ENCODE results near the gene PIGB. TPM values are rescaled to one million over a fixed set of nuclear protein-coding genes. Genes with fewer than 3 reads are reported as not detected.
"Not testable (repeated sequence)": the region's sequence is repeated elsewhere in the genome, so short reads cannot be mapped to it uniquely, and the experiment has no call there.

The PIGB gene
- total RNA-seq, 1 donor from 2014 or later: 14.6 TPM

DNA sequence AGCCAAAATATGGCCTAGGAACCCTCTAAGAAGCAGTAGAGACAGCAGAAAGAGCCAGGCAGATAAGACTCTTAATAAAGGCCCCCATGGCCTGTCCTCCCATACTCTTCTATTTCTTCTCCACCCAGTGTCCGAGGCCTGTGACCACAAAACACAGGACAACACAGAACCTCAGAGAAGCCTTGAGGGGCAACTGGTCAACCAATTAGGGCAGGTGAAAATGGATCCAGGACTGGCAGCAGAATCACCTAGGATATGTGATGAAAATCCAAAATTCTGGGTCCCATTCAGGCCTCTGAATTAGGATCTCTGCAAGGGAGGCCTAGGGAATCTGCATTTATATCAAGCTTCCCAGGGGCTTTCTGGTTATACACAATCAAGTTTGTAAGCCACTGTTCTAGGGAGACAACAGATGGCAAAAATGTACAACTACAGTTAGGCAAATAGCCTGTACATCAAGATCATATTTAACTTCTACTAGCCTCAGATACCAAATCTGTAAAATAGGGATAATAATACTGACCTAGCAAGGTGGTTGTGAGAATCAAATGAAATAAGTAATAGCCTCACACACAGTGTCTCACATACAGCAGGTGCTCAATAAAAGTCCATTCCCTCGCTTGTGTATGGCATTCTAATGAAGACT, 39.8 kb upstream of the PIGB start:
- Mint-ChIP-seq H3K27me3 (ENCODE audit: low read depth) (no peaks in the 10 kb centered on the region), H3K27ac (ENCODE audit: unreplicated experiment) (no peak overlapping the region), H3K36me3 (ENCODE audit: low read depth) (no peaks in the 10 kb centered on the region), H3K4me1 (no peaks in the 10 kb centered on the region), H3K9me3 (no peaks in the 10 kb centered on the region), H3K4me3 (no peak overlapping the region)
- TF ChIP-seq, protein P1, sequence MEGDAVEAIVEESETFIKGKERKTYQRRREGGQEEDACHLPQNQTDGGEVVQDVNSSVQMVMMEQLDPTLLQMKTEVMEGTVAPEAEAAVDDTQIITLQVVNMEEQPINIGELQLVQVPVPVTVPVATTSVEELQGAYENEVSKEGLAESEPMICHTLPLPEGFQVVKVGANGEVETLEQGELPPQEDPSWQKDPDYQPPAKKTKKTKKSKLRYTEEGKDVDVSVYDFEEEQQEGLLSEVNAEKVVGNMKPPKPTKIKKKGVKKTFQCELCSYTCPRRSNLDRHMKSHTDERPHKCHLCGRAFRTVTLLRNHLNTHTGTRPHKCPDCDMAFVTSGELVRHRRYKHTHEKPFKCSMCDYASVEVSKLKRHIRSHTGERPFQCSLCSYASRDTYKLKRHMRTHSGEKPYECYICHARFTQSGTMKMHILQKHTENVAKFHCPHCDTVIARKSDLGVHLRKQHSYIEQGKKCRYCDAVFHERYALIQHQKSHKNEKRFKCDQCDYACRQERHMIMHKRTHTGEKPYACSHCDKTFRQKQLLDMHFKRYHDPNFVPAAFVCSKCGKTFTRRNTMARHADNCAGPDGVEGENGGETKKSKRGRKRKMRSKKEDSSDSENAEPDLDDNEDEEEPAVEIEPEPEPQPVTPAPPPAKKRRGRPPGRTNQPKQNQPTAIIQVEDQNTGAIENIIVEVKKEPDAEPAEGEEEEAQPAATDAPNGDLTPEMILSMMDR (conservative IDR thresholded peaks at IDR 0.05): no peak
- DNase-seq (ENCODE audit: low read depth, low spot score): no peak

DNA sequence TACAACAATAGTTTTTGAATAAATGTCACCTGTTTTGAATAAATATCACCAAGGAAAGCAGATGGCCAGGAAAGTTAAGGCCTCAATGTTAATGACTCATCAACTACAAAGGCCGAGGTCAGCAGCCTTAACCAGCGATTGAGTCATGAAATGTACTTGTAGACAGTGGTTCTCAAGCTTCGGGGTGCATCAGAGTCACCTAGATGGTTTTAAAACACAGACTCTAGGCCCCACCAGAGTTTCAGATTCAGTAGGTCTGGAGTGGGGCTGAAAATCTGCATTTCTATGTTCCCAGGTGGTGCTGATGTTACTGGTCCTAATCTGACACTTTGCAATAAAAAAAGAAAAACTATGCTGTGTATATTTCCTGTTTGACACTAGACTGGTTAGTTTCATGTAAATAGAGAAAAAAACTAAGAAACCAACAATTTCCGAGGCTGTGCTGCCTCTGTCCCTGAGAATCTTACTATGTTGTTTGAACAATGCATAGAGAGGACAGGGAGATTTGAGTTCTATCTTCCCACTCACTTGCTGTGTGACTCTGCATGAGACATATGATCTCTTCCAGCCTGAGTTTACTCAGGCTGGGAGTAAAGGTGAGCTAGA, 39.2 kb upstream of the PIGB start:
- no peak for DNase-seq (ENCODE audit: low read depth, low spot score)
- H3K36me3 Mint-ChIP-seq (ENCODE audit: low read depth): no peaks in the 10 kb centered on the region
- no peak overlapping the region for H3K4me3 Mint-ChIP-seq
- no peaks in the 10 kb centered on the region for H3K9me3 Mint-ChIP-seq
- no peaks in the 10 kb centered on the region for H3K4me1 Mint-ChIP-seq
- TF ChIP-seq, protein P1 (conservative IDR thresholded peaks at IDR 0.05): no peak
- H3K27ac Mint-ChIP-seq (ENCODE audit: unreplicated experiment): no peak overlapping the region
- no peaks in the 10 kb centered on the region for H3K27me3 Mint-ChIP-seq (ENCODE audit: low read depth)

DNA sequence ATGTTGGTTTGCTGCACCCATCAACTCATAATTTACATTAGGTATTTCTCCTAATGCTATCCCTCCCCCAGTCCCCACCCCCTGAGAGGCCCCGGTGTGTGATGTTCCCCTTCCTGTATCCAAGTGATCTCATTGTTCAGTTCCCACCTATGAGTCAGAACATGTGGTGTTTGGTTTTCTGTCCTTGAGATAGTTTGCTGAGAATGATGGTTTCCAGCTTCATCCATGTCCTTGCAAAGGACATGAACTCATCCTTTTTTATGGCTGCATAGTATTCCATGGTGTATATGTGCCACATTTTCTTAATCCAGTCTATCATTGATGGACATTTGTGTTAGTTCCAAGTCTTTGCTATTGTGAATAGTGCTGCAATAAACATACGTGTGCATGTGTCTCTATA, 38.4 kb upstream of the PIGB start:
- not testable (repeated sequence) for H3K4me1 Mint-ChIP-seq; H3K27me3 Mint-ChIP-seq (ENCODE audit: low read depth); DNase-seq (ENCODE audit: low read depth, low spot score); H3K27ac Mint-ChIP-seq (ENCODE audit: unreplicated experiment); H3K4me3 Mint-ChIP-seq; H3K9me3 Mint-ChIP-seq; H3K36me3 Mint-ChIP-seq (ENCODE audit: low read depth)

DNA sequence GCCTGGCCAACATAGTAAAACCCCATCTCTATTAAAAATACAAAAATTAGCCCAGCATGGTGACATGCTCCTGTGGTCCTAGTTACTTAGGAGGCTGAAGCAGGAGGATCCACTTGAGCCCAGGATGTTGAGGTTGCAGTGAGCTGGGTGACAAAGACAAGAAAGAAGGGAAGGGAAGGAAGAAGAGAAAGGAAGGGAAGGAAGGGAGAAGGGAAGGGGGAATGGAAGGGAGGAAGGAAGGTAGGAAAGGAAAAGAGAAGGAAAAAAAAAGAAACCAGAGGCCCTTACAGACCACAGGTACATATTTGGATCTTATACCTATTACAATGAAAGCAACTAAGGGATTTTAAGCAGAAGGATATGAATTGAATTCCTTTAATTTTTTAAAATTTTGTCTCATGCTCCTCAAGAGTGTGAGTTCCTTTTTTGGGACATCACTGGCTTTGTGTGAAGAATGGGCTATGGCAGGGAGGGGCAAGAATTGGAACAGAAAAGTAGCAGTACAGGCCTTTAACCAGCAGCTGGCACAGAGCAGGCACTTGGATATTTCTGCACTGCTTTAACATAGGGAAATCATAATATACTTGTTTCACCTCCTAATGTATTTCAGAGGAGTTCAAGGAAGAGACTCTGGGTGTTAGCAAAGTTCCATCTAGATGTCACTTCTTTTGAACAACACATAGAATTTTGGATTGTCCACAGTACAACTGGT, 37.3 kb upstream of the PIGB start:
- no peak for DNase-seq (ENCODE audit: low read depth, low spot score)
- no peaks in the 10 kb centered on the region for H3K9me3 Mint-ChIP-seq
- H3K27me3 Mint-ChIP-seq (ENCODE audit: low read depth): no peaks in the 10 kb centered on the region
- TF ChIP-seq, protein P1 (conservative IDR thresholded peaks at IDR 0.05): no peak
- H3K27ac Mint-ChIP-seq (ENCODE audit: unreplicated experiment): no peak overlapping the region
- H3K36me3 Mint-ChIP-seq (ENCODE audit: low read depth): no peaks in the 10 kb centered on the region
- no peak overlapping the region for H3K4me3 Mint-ChIP-seq
- no peaks in the 10 kb centered on the region for H3K4me1 Mint-ChIP-seq

DNA sequence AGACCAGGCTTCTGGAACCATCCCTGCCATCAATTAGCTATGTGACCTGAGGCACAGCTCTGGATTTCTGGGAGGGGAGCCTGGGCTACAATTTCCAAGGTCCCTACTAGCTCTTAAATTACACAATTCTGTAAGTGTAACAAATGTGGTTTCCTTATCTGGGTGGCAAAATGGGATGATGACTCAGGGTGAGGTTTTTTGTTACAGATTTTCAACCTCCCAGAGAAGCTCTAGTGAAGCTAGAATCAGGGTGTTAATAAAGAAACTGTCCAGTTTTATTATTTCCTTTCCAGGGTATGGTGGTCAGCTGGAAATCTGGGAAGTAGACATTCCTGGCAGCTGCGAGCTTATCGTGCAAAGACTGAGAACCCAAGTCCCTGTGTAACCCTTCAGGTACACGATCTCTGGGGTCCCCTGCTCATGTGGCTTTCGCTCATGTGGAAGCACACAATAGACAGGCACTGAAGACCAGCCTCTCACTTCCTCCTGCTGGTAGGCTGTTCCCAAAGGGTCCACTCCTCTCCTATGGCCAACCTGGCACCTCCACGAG, 36.7 kb upstream of the PIGB start:
- H3K27ac Mint-ChIP-seq (ENCODE audit: unreplicated experiment): no peak overlapping the region
- no peaks in the 10 kb centered on the region for H3K4me1 Mint-ChIP-seq
- no peaks in the 10 kb centered on the region for H3K27me3 Mint-ChIP-seq (ENCODE audit: low read depth)
- DNase-seq (ENCODE audit: low read depth, low spot score): no peak
- no peaks in the 10 kb centered on the region for H3K36me3 Mint-ChIP-seq (ENCODE audit: low read depth)
- TF ChIP-seq, protein P1 (conservative IDR thresholded peaks at IDR 0.05): no peak
- no peaks in the 10 kb centered on the region for H3K9me3 Mint-ChIP-seq
- no peak overlapping the region for H3K4me3 Mint-ChIP-seq

Data from neural crest cell (in vitro differentiated cells).